Hematopoietic multipotent progenitor cell treated with erythropoietin and hydrocortisone succinate and interleukin-3 and kit ligand, for 8 days (in vitro differentiated cells): Measurements from ENCODE around the gene CD99L2.
A peak's percentile ranks its signal among the peaks of the same experiment; 100 is the strongest.

Experiments
- DNase-seq: peaks from one replicate; pipeline ENCODE4 v3.0.0-alpha.2; 2015

Gene CD99L2

GRCh38 chrX:150898343-150899190, at the start of gene CD99L2:
CD99L2 (minus strand) TSS chrX:150898668; CDS start chrX:150898588, 80 bp downstream.
- DNase-seq = peak; percentile 83

GRCh38 chrX:150944233-150944632, 45.8 kb upstream of the CD99L2 start:
- DNase-seq = no peak

- no peak for DNase-seq
Measured at GRCh38 chrX:150942942-150943594, 44.6 kb upstream of the CD99L2 start.

GRCh38 chrX:150941580-150941979, 43.1 kb upstream of the CD99L2 start:
- peak; percentile 9 for DNase-seq

GRCh38 chrX:150940844-150941495, 42.5 kb upstream of the CD99L2 start:
- no peak for DNase-seq

GRCh38 chrX:150936556-150936955, 38.1 kb upstream of the CD99L2 start:
- no peak for DNase-seq

GRCh38 chrX:150935467-150935866, 37.0 kb upstream of the CD99L2 start:
- no peak for DNase-seq

- DNase-seq = no peak
Measured at GRCh38 chrX:150934453-150934852, 36.0 kb upstream of the CD99L2 start.

GRCh38 chrX:150933945-150934350, 35.5 kb upstream of the CD99L2 start:
- no peak for DNase-seq

- DNase-seq = no peak
Measured at GRCh38 chrX:150929058-150929457, 30.6 kb upstream of the CD99L2 start.

- DNase-seq = no peak
Measured at GRCh38 chrX:150926791-150927190, 28.3 kb upstream of the CD99L2 start.

GRCh38 chrX:150926304-150926703, 27.8 kb upstream of the CD99L2 start:
- no peak for DNase-seq

GRCh38 chrX:150919401-150919800, 20.9 kb upstream of the CD99L2 start:
- no peak for DNase-seq

- no peak for DNase-seq
Measured at GRCh38 chrX:150913511-150913910, 15.0 kb upstream of the CD99L2 start.

- no peak for DNase-seq
Measured at GRCh38 chrX:150907474-150907873, 9.0 kb upstream of the CD99L2 start.

GRCh38 chrX:150906694-150907093, 8.2 kb upstream of the CD99L2 start:
- DNase-seq = no peak

GRCh38 chrX:150905293-150905692, 6.8 kb upstream of the CD99L2 start:
- DNase-seq = no peak

GRCh38 chrX:150903110-150903508, 4.6 kb upstream of the CD99L2 start:
- no peak for DNase-seq

- DNase-seq = no peak
Measured at GRCh38 chrX:150902434-150903109, 4.1 kb upstream of the CD99L2 start.

GRCh38 chrX:150899191-150899757, 806 bp upstream of the CD99L2 start:
- DNase-seq = peak; percentile 36

GRCh38 chrX:150897421-150898320, 797 bp downstream of the CD99L2 start:
- peak; percentile 21 for DNase-seq

- DNase-seq = no peak
Measured at GRCh38 chrX:150896632-150897031, 1.8 kb downstream of the CD99L2 start.
